GM19193 (cell line): ENCODE measurements around the gene ELMO2.

ENCODE experiments used
- POLR2A ChIP-seq: IDR thresholded peaks from 4 replicates; pipeline ENCODE4 v1.6.1; 2011; ENCODE audit not compliant: insufficient read depth, insufficient read length; ENCODE audit errors: extremely low read depth

The ELMO2 gene

GRCh38 chr20:46324960-46325703 lies 81.3 kb downstream of the ELMO2 start:
- TF ChIP-seq POLR2A = no peak

- no peak for TF ChIP-seq POLR2A
Measured at GRCh38 chr20:46324379-46324778, 82.0 kb downstream of the ELMO2 start.

GRCh38 chr20:46323557-46323956 lies 82.9 kb downstream of the ELMO2 start:
- no peak for TF ChIP-seq POLR2A

- no peak for TF ChIP-seq POLR2A
Measured at GRCh38 chr20:46322641-46323040, 83.8 kb downstream of the ELMO2 start.

GRCh38 chr20:46317685-46318177 lies 88.7 kb downstream of the ELMO2 start:
- no peak for TF ChIP-seq POLR2A

- no peak for TF ChIP-seq POLR2A
Measured at GRCh38 chr20:46316984-46317684, 89.3 kb downstream of the ELMO2 start.
